ENCODE measurements around the gene FBXO2.

GRCh38 chr1:11602424-11602823 lies 51.8 kb downstream of the FBXO2 start:
- no peak for TF ChIP-seq POLR2AphosphoS5 (IDR thresholded peaks at IDR 0.05; ENCODE audit: low read depth, low read length)
- TF ChIP-seq POLR2A (IDR thresholded peaks at IDR 0.05; ENCODE audit: low read depth, low read length), result no peak
- TF ChIP-seq TAF1 (IDR thresholded peaks at IDR 0.05; ENCODE audit: low read depth, low read length), result no peak
- TF ChIP-seq SPI1 (IDR thresholded peaks at IDR 0.05; ENCODE audit: low read depth, low read length), result no peak
- no peak for TF ChIP-seq POU2F2 (IDR thresholded peaks at IDR 0.05; ENCODE audit: low read depth, low read length)
- TF ChIP-seq PAX5 (IDR thresholded peaks at IDR 0.05; ENCODE audit: insufficient read depth, low read length, severe bottlenecking), result no peak
